NCI-H146 (cell line): ENCODE data around the gene TIMM21.

Source experiments
- DNase-seq: peaks from one replicate; lab custom pipeline; 2025; lab: John Stamatoyannopoulos, UW

The TIMM21 gene, protein sequence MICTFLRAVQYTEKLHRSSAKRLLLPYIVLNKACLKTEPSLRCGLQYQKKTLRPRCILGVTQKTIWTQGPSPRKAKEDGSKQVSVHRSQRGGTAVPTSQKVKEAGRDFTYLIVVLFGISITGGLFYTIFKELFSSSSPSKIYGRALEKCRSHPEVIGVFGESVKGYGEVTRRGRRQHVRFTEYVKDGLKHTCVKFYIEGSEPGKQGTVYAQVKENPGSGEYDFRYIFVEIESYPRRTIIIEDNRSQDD

DNA sequence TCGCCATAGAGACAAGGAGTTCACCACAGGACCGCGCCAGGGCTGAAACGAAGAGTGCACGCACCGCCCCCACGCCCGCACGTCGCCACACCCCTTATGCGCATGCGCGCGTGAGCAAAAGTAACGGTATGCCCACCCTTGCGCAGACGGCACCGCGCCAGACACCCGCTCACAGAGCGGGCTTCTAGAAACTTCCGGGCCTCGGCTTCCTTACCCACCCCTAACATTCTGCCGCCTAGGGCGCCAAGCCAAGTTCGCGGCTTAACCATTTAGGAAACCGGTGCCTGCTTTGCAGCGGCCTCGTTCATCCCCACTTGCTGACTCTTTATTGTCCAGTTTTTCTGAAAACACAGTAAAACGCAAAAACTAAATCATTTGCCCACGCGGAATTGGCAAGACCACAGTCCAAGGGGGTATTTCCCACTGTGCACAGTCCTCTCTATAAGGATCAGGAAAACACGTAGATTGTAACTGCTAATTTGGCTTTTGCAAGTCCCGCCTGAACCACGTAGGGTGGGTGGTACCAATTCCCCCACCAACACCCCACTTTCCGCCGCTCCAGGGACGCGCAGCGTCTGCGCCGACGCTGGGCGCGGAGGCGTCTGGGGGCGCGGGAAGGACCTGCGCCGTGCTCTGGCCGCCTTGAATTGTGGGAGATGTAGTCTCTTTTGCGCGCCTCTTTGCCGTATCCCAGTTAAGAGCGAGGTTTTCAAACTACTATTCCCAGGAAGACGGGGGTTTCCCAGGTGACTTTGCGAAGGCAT lies at the start of gene TIMM21, which contains the start of gene FBXO15:
TSS of gene TIMM21 (plus strand) at position 745 of the 764 bp plus-strand sequence. CDS start 286 bp downstream, outside the sequence.
TSS of gene FBXO15 (minus strand) at position 56 of the 764 bp plus-strand sequence. CDS start at position 7, 49 bp downstream.
- peak; percentile 99 for DNase-seq

DNA sequence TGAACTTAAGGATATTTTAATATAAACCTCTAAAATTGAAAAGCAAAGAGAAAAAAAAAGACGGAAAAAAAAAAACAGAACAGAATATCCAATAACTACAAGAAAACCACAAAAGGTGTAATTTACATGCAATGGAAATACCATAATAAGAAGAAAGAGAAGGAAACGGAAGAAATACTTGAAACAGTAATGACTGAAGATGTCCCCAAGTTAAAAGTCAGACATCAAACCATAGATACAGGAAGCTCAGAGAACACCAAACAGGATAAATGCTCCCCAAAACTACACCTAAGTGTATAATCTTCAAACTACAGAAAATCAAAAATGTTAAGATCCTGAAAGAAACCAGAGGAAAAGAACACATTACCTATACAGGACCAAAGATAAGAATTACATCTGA lies 39.9 kb upstream of the TIMM21 start:
- DNase-seq = no peak

DNA sequence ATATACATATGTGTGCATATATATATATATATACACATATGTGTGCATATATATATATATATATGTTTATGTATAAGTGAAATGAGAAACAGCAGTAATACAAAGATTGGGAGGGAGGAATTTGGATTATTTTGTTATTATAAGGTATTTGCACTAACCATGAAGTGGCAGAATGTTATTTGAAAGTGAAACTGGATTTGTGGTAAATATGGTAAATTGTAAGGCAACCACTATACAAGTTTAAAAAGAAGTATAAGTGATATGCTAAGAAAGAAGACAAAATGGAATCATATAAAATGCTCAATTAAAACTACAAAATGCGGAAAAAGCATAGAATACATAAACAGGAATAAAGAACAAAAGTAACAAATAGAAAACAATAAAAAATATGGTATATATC lies 38.2 kb upstream of the TIMM21 start:
- no peak for DNase-seq

DNA sequence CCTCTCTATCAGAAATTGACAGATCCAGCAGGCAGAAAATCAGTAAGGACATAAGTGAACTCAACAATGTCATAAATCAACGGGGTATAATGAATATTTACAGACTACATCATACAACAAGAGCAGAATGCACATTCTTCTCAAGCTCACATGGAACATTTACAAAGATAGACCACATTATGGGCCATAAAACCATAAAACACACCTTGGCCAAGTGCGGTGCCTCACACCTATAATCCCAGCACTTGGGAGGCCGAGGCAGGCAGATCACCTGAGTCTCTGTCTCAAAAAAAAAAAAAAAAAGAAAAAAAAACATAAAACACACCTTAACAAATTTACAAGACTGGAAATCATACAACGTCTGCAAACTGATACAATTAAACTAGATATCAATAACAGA lies 37.3 kb upstream of the TIMM21 start:
- no peak for DNase-seq

DNA sequence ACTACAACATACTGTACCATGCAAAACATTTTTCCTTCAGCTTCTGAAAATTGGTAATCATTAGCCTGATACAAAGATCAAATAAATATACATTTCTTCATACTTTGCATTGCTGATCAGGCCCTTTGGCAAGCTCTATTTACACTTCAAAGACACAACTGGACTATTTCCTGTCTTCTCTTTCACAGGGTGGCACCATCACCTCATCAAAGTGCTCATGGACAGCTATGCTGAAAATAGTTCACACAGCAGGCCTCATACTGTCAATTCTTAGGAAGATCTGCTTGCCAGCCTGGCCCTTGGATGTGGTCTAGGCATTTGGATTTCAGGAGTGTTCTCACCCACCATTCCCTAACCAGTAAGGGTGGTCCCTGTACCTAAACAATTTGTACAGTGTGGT lies 34.6 kb upstream of the TIMM21 start:
- DNase-seq = no peak

DNA sequence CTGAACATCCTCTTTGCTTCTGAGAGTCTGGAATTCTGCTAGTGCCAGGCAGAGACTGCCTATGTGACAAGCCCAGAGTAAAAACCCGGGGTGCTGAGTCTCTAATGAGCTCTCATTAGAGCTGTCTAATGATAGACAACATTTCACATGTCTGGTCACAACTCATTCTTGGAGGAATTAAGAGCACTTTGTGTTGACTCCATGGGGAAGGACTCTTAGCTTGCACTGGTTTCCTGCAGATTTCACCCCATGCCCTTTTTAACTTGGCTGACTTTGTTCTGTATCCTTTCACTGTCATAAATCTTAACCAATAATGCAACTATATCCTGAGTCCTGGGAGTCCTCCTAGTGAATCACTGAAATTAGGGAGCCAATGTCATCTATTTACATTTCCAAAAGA lies 34.2 kb upstream of the TIMM21 start:
- no peak for DNase-seq

DNA sequence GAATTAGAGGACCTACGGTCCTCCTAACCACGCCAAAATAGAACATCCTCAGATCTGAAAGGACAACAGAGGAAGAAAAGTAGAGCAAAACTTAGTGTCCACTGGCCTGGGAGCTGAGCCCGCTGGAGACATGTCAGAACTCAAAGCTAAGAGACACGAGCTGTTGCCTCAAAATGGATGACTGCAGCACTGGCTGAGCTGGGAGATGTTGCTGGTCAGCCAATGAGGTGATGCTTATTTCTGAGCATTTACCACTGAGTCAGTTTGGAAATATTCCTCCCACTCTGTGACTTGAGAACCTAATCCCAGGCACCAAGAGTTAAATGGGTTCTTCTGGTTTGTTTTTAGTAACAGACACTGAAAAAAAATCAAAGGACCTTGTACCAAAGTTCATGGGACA lies 33.3 kb upstream of the TIMM21 start:
- DNase-seq = no peak

DNA sequence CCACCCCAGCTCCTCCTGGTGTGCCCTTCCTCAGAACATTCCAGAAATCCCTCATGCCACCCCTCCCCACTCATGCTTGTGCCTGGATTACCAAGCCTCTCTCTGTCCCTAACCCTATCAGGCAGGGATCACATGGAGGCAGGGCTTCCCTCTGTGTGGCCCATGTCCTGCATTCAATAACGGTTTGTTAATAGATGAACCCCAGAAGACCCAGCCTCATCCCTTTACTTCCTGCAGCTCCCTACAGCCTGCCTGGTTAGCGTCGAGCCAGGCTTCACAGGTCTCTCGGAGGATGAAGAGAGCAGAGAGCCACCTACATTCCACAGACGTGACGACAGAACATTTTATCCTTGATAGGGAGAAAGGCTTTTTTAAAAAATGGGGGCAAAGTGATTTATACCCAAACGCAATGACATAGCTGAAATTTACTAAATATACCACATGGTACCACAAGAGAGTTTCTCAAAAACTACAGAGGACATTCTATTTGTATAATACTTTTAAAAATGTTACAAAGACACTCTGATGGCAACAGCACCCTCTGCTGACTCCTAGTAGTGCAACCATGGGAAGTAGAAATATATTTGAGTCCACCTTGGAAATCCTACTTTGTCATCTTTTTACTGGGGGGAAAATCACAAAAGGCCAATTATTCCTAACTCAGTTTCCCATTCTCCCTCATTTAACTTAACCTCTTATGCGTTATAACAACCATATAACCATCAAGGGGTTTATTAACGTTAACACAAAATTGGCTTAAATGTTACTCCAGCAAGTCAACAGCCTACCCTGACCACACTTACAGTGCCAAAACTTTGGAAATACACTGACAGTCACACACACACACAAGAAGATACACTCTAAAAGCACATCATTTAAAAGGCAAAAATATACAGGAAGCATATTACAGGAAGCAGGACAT lies 31.4 kb upstream of the TIMM21 start:
- peak; percentile 40 for DNase-seq

DNA sequence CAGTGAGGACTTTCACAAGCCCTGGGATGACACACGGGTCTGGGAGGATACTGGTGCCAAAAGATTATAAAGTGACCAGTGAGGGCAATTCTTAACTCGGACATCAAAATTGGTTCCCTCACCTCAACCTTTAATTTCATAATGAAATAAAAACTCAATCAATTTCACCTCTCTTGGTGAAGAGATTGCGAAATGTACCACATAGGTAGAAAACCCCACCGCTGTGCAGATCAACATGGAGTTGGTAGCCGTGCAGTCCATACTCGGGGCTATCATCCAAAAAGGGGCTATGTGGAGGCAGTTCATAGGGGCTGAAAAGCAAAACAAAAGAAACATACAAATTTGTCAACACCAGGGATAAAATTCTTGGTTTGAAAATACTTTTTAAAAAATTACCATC lies 25.1 kb upstream of the TIMM21 start:
- no peak for DNase-seq

DNA sequence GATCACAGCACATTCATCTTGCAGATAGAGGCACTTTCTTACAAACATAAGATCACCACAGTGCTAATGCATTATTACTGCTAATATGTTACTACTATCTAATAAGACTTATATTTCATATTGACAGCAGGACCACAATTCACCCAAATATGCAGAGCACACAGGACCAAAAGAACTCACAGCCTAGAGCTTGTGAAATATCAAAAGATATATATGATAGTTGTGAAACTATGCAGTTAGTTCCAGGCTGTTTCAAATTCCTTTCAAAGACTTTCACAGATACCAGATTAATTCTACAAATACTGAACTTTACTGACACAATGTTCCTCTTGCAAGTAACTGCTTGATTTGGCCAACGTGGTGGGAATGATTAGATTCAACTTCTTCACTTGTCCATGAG lies 23.7 kb upstream of the TIMM21 start:
- no peak for DNase-seq

DNA sequence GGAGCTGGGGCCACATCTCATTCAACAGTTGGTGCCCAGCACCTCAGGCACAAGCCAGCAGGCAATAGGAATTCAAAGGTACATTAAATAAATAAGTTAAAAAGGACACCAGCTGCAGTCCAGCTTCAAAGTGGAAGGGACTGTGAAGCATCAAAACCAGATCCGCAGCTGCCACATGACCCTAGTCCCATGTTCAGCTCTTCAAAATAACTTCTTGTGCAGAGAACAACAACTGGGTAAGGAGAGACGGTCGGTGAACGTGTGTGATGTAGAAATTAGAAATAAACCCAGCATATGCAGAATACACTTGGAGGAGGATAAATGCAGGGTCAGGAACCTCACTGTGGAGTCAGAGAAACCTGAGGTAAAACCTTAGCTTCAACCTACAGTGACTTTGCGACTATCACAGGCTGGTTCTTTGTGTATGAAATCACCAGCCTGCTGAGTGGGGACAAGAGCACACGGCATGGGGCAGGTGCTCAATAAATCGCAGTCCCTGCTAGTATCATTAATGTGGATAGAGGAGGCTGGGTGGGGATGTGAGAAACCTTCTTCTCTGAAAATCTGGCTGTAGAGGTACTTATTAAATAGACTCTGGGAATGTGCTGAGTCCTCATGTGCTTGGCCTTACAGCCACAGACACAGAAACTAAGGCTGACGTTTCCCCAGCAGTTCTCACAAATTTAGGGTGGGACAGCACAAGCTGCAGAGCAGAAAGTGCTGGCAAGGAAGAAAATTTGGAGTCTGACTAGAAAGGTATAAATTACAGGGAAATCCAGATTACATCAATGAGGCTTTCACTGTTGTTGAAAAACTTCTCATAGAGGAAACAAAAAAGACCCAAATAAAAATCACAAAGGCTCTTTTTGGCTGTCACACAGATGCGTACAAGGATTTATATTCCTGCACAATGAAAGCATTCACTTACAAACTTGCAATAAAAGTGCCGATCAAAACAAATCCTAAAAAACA lies 21.4 kb upstream of the TIMM21 start:
- DNase-seq = peak; percentile 82

DNA sequence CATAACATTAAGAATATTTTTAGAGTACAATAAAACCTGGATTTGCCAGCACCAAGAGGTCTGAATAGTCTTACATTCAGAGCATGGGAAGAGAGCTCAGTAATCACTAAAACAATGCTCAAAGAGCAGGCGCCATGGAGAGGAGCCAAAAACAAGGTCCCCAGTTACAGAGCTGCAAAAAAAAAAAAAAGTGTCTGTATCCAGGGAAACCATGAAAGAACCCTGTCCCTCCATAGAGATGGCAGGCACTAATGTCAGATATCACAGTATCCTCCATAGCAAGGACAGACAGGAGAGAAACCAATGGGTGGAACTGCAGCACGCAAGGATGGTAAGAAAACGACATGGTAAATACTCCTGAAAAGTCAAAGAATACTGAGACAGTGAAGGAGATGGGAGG lies 20.2 kb upstream of the TIMM21 start:
- peak; percentile 37 for DNase-seq

DNA sequence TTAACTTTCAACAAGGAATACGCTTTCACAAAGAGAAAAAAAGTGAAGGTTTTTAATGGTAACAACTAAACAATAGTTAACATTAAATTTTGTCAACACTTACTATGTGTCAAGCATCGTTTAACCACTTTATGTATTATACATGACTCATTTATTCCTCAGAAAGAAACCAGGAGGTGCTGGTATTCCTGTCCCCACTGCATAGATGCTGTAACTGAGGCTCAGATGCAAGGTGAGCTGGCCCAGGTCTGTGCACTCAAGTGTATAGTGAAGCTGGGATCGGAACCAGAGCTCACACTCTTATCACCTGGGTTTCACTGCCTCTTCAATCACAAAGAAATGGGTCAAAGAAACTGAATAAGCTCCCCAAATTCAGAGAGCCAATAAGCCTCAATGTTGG lies 17.2 kb upstream of the TIMM21 start:
- DNase-seq = no peak

DNA sequence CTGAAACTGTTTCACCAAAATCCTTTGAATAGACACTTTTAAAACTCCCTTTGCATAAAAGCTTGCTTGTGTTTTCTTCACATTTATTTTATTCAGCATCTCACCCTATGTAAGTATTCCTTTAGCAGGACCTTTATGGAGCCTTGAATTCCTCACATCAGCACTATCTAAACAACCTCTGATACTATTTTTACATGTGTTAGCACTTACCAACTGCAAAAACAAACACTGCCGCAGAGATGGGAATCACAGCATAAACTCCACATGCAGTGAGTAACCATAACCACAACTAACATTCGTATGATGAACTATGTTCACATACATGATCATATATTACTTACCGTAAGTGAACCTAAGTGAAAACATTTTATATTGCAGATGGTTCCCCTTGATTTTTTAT lies 16.1 kb upstream of the TIMM21 start:
- no peak for DNase-seq

DNA sequence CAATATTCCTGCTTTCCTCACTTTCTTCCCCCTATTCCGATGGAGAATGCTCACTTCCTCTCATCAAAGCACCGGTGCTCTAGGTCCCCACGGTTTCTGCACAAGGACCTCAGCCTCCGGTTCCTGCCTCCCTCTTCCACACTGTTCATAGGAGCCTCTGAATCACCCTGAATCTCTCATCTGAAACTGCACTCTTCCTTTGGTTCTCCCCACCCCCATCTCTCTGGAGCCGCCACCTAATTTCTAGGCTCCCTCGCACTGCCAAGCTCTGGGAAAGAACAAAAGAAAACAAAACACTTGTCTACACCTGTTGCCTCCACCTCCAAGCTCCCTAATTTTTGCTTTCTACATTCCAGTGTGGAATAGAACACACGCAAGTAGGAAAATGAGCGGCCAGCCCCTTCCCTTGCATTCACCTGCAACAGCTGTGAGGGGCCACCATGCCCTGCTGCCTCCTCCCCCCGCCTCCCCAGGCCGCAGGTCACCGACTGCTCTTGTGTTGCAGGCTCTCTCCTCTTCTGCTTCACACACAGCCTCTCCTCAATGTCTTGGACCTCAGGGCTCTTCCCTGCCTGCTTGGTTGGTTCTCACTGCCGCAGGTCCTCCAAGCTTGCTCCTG lies 10.3 kb upstream of the TIMM21 start:
- DNase-seq = no peak

DNA sequence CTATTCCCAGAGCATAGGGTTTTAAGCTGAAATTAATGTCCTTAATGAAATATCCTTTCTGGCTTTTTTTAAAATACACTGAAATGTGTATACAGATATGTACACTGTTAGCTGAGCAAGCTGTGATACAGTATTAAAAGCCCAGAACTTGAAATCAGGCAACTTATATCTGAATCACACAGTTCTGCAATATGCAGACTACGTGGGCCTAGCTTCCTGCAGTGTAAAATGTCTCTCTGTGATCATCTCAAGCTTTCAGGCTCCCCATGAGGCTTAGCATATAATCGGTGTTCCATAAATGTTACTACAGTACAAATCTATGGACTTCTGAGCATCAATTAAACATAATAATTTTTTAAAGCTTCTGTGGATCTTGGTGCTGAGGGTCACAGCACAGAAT lies 8.9 kb upstream of the TIMM21 start:
- DNase-seq = no peak

DNA sequence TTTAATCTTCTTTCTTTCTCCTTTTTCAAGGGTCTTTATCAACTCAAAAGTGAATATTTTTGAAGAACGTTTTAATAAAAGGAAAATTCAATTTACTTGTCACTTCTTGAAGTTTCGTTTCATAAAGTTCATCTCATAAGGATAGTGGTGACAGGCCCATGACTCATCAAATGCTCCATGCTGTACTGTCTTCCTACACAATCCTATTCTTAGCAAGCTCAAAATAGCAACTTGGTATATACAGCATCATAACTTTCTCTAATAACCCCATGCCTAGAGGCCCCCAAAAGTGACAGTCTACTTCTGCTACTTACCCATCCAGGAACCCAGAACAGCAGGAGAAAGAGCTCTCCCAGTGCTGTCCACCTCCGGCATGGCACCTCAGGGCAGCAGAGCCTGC lies 8.4 kb upstream of the TIMM21 start:
- no peak for DNase-seq

DNA sequence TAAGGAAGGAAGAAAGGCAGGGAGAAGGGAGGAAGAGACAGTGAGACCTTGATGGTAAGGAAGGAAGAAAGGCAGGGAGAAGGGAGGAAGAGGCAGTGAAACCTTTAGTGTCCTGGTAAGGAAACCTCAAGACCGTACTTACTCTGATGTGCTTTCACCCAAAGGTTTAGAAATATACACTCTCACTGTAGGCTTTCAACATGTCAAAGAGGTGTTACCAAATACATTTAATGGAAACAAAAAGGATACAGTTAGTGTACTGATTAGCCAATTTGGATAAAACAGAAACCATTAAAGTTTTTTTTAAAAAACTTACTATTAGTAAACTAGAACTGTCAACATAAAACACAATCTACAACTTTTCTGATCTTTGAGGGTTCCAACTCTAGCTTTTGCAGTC lies 7.7 kb upstream of the TIMM21 start:
- no peak for DNase-seq

DNA sequence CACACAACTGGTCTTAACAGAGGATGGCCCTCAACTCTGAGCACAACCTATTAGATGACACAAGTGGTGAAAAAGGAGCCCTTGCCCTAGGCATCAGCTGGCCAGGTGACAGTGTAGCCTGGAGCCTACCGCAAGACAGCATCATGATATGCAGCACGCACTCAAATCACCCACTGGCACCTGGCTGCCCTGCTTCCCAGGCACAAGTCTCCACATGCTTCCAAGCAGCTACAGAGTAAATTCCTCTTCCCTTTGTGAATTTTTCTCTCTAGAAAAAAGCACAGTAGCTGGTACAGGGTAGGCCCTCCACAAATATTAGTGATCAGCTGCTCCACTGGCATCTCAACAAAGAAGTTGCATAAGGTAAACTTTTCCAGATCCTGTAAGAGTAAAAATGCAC lies 6.7 kb upstream of the TIMM21 start:
- DNase-seq = peak; percentile 17

DNA sequence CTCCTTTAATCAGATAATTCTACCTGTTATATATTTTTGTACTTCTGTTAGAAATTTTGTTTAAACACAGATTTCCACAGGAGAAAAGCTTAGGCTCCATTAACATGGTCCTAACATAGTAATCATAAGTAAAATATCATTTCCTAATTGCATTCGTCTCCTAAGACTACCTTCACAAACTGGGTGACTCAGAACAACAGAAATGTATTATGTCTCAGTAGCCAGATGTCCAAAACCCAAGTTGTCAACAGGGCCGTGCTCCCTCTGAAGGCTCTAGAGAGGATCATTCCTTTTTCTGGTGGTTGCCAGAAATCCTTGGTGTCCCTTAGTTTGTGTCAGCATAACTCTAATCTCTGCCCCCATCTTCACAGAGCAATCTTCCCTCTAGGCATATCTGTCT lies 6.1 kb upstream of the TIMM21 start:
- DNase-seq = no peak

DNA sequence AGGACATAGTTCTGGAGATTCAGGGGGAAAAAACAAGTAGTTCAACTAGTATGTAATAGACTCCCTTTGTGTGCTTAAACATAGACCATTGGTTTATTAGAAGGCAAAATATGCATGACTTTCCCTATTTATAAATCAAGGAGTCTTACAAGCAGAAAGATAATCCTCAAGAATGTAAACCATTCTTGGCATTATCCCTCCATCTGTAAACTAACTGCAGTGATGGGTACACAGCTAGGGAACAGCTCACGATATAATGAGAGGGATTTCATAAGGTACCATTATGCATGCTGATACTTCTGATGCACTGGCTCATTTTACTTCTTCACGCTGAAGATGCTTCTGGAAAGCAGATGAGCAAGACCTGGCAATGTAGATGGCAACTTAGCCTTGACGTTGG lies 1.6 kb upstream of the TIMM21 start:
- no peak for DNase-seq
